Measurements from ENCODE around the gene MAP3K7. TPM values are rescaled to one million over a fixed set of nuclear protein-coding genes. Genes with fewer than 3 reads are reported as not detected.

MAP3K7 gene
- total and polyA plus RNA-seq, 2 donors (not counting 3 experiments of a cell fraction or from before 2014, with no cell fraction given): 15.3 to 25.6 TPM

GRCh38 chr6:90537723-90538258 lies 49.1 kb downstream of the MAP3K7 start:
- no peak overlapping the region for H3K4me3 ChIP-seq (replicated peaks in 1 of 3; ENCODE audit: insufficient read depth in 1 of 3, low read depth in 1 of 3, low read length in 3 of 3)
- TF ChIP-seq MYC (IDR thresholded peaks at IDR 0.05; ENCODE audit: low read depth, low read length) (no peak), CTCF (IDR thresholded peaks at IDR 0.05; ENCODE audit: extremely low read depth in 1 of 2, insufficient read depth in 1 of 2, low read depth in 1 of 2, low read length in 2 of 2) (no peak), POLR2A (IDR thresholded peaks at IDR 0.05; ENCODE audit: low read depth, low read length) (no peak), FOS (IDR thresholded peaks at IDR 0.05; ENCODE audit: borderline replicate concordance, insufficient read depth, low read length) (no peak), GATA2 (IDR thresholded peaks at IDR 0.05; ENCODE audit: insufficient read depth, insufficient read length, low read depth, low read length) (no peak), MAX (IDR thresholded peaks at IDR 0.05; ENCODE audit: insufficient read depth, insufficient read length) (no peak), EZH2 (IDR thresholded peaks at IDR 0.05; ENCODE audit: borderline replicate concordance, low read depth, low read length, severe bottlenecking) (no peak), POLR2AphosphoS5 (IDR thresholded peaks at IDR 0.05; ENCODE audit: insufficient read depth, low read depth, low read length) (no peak), JUN (IDR thresholded peaks at IDR 0.05; ENCODE audit: borderline replicate concordance, insufficient read depth, insufficient read length, low read depth) (no peak)
- H3K9me1 ChIP-seq (replicated peaks; ENCODE audit: control insufficient read depth, extremely low read depth, insufficient read depth, low read length): no peaks in the 10 kb centered on the region
- H3K36me3 ChIP-seq (ENCODE audit: control insufficient read depth in 2 of 2, extremely low read depth in 1 of 2, insufficient read depth in 2 of 2, low read length in 2 of 2): peaks cover 0 to 3% of the 10 kb centered on the region in 2 experiments
- no TSS peak for BruUV-seq (replicated peaks)
- no peak overlapping the region for H2AFZ ChIP-seq (ENCODE audit: low read depth, low read length)
- CTCF ChIA-PET: interaction anchor here (1.3 kb wide), 2 partner anchors 16 to 597 kb away, joined by 3 to 4 read pairs; no protein-coding TSS in a partner anchor
- DNase-seq (ENCODE audit: low read depth, low spot score) (no peak), FAIRE-seq (no peak)
- H3K4me2 ChIP-seq (ENCODE audit: insufficient read depth, low read length): no peak overlapping the region
- intact Hi-C loops (cut with micrococcal nuclease): no loop called here
- no peaks in the 10 kb centered on the region for H3K27me3 ChIP-seq (ENCODE audit: control insufficient read depth in 2 of 2, insufficient read depth in 2 of 2, low read length in 2 of 2)
- H3K79me2 ChIP-seq (ENCODE audit: control insufficient read depth, insufficient read depth, low read length): no peaks in the 10 kb centered on the region
- no peaks in the 10 kb centered on the region for H4K20me1 ChIP-seq (replicated peaks; ENCODE audit: control insufficient read depth, extremely low read depth, insufficient read depth, low read length)
- dilution Hi-C loops (cut with MboI; ENCODE audit: extremely low pct_ligation_motif_present, low sequenced_read_pairs): no loop called here
- POLR2A ChIA-PET: no interaction called here
- no peak overlapping the region for H3K9ac ChIP-seq (replicated peaks; ENCODE audit: extremely low read depth, insufficient read depth, low read length)
- H3K27ac ChIP-seq (ENCODE audit: insufficient read depth, low read depth, low read length): no peak overlapping the region
- no peaks in the 10 kb centered on the region for H3K4me1 ChIP-seq (ENCODE audit: control insufficient read depth, extremely low read depth, insufficient read depth, low read length)
- H3K9me3 ChIP-seq (replicated peaks; ENCODE audit: control insufficient read depth, insufficient read depth, low read length): no peaks in the 10 kb centered on the region

Measured in endothelial cell of umbilical vein (primary cell).